H1 (cell line): ENCODE results near the gene BAD. TPM values are rescaled to one million over a fixed set of nuclear protein-coding genes. Genes with fewer than 3 reads are reported as not detected.

Source experiments
- CTCF ChIA-PET: fragments of 300-600 bp; sonication (Branson Sonifier 250); formaldehyde crosslinking; loops from one replicate; lab custom pipeline; 2021; ENCODE audit not compliant: partially characterized antibody; lab: Charles Lee
- POLR2A ChIA-PET: fragments of 300-600 bp; sonication (Branson Sonifier 250); formaldehyde crosslinking; loops from one replicate; lab custom pipeline; 2021; ENCODE audit warnings: inconsistent platforms; ENCODE audit not compliant: partially characterized antibody; lab: Charles Lee
- DNase-seq, 2 experiments: peaks; one replicate each; pipeline versions ENCODE4 v3.0.0 to v3.0.0-alpha.2; 2010 to 2022; ENCODE audit warnings: low spot score in 2 of 2, low read depth in 1 of 2, mixed read lengths in 1 of 2
- FAIRE-seq: peaks from 2 replicates; lab custom pipeline; 2011; peaks lifted over from hg19 to GRCh38; lab: Jason Lieb, UNC
- H2AFZ ChIP-seq: 2 replicates; pipeline ENCODE4 v1.8.1; 2012; ENCODE audit warnings: low read length, inconsistent platforms
- H2AK5ac ChIP-seq: 2 replicates; pipeline ENCODE4 v1.6.1; 2013; ENCODE audit warnings: low read depth, low read length
- H2BK120ac ChIP-seq: replicated peaks from 2 replicates; pipeline ENCODE3; 2013; ENCODE audit warnings: low read depth, low read length, inconsistent platforms
- H2BK12ac ChIP-seq: 2 replicates; pipeline ENCODE4 v1.6.1; 2013; ENCODE audit warnings: low read depth, low read length
- H2BK15ac ChIP-seq: 2 replicates; pipeline ENCODE4 v1.6.1; 2013; ENCODE audit warnings: low read length
- H2BK20ac ChIP-seq: 2 replicates; pipeline ENCODE4 v1.6.1; 2013; ENCODE audit warnings: low read length
- H2BK5ac ChIP-seq: 2 replicates; pipeline ENCODE4 v1.6.1; 2013; ENCODE audit warnings: low read depth, low read length
- H3K14ac ChIP-seq: 2 replicates; pipeline ENCODE4 v1.6.1; 2013; ENCODE audit warnings: inconsistent platforms; ENCODE audit not compliant: insufficient read length
- H3K18ac ChIP-seq: 2 replicates; pipeline ENCODE4 v1.6.1; 2013; ENCODE audit warnings: low read length; ENCODE audit errors: extremely low read depth
- H3K23ac ChIP-seq: 2 replicates; pipeline ENCODE4 v1.6.1; 2013; ENCODE audit warnings: inconsistent platforms; ENCODE audit not compliant: insufficient read length
- H3K23me2 ChIP-seq: 2 replicates; pipeline ENCODE4 v1.6.1; 2013; ENCODE audit warnings: low read depth, low read length
- H3K27ac ChIP-seq: 2 replicates; pipeline ENCODE4 v1.6.1; 2011; ENCODE audit warnings: low read depth, low read length, inconsistent platforms
- H3K27me3 ChIP-seq, 4 experiments: replicated peaks in 1 of 4; 1 replicate in 1 of 4; 2 replicates in 3 of 4; pipeline versions ENCODE4 v1.6.1 to v1.8.1; 2011 to 2013; ENCODE audit warnings: low read length in 3 of 4, mild to moderate bottlenecking in 3 of 4, inconsistent platforms in 2 of 4, mixed read lengths in 2 of 4, moderate library complexity in 1 of 4; ENCODE audit not compliant: control insufficient read depth in 3 of 4, insufficient read depth in 3 of 4; ENCODE audit errors: extremely low read depth in 1 of 4
- H3K36me3 ChIP-seq, 4 experiments: 2 replicates each; pipeline versions ENCODE4 v1.6.1 to v1.8.1; 2011 to 2013; ENCODE audit warnings: mild to moderate bottlenecking in 4 of 4, low read length in 3 of 4, moderate library complexity in 2 of 4, control low read depth in 1 of 4, inconsistent platforms in 1 of 4; ENCODE audit not compliant: insufficient read depth in 4 of 4, control insufficient read depth in 2 of 4
- H3K4ac ChIP-seq: replicated peaks from 2 replicates; pipeline ENCODE3; 2013; ENCODE audit warnings: low read length, low read depth, mixed read lengths, inconsistent platforms; ENCODE audit not compliant: insufficient read length
- H3K4me1 ChIP-seq, 4 experiments: replicated peaks in 1 of 4; 1 replicate in 1 of 4; 2 replicates in 3 of 4; pipeline versions ENCODE4 v1.6.1 to v1.8.1; 2011 to 2013; ENCODE audit warnings: low read length in 3 of 4, inconsistent platforms in 2 of 4, mixed read lengths in 1 of 4; ENCODE audit not compliant: insufficient read depth in 4 of 4, control insufficient read depth in 3 of 4
- H3K4me2 ChIP-seq, 2 experiments: 2 replicates each; pipeline versions ENCODE4 v1.6.1 to v1.8.1; 2011 to 2013; ENCODE audit warnings: low read depth in 2 of 2, low read length in 2 of 2, control low read depth in 1 of 2, inconsistent platforms in 1 of 2, mild to moderate bottlenecking in 1 of 2; ENCODE audit not compliant: insufficient read depth in 1 of 2
- H3K4me3 ChIP-seq, 4 experiments: fragments of 200-600, 300-600 bp in 1 of 4; sonication (generic), shearing (Covaris generic), sonication (Bioruptor Twin) in 1 of 4; 2 replicates each; pipeline versions ENCODE4 v1.5.1 to v1.8.1; 2011 to 2016; ENCODE audit warnings: low read length in 4 of 4, low read depth in 3 of 4, control low read depth in 2 of 4, inconsistent platforms in 2 of 4, mild to moderate bottlenecking in 2 of 4, mixed read lengths in 1 of 4, moderate library complexity in 1 of 4; ENCODE audit not compliant: insufficient read depth in 2 of 4; ENCODE audit errors: extremely low read depth in 1 of 4
- H3K56ac ChIP-seq: replicated peaks from 2 replicates; pipeline ENCODE3; 2013; ENCODE audit warnings: low read depth, mild to moderate bottlenecking, mixed read lengths, low read length, inconsistent platforms; ENCODE audit not compliant: insufficient read length
- H3K79me1 ChIP-seq: 2 replicates; pipeline ENCODE4 v1.6.1; 2013; ENCODE audit warnings: low read depth, low read length, control low read depth
- H3K79me2 ChIP-seq, 2 experiments: 2 replicates each; pipeline versions ENCODE4 v1.6.1 to v1.8.1; 2012 to 2013; ENCODE audit warnings: low read length in 2 of 2, mild to moderate bottlenecking in 2 of 2, inconsistent platforms in 1 of 2; ENCODE audit not compliant: insufficient read depth in 2 of 2, control insufficient read depth in 1 of 2
- H3K9ac ChIP-seq, 4 experiments: replicated peaks in 1 of 4; 1 replicate in 1 of 4; 2 replicates in 3 of 4; pipeline versions ENCODE4 v1.6.1 to v1.8.1; 2011 to 2013; ENCODE audit warnings: low read depth in 3 of 4, low read length in 3 of 4, control low read depth in 2 of 4, mild to moderate bottlenecking in 2 of 4, moderate library complexity in 2 of 4, inconsistent platforms in 1 of 4; ENCODE audit errors: extremely low read depth in 1 of 4
- H3K9me3 ChIP-seq, 2 experiments: 2 replicates each; pipeline versions ENCODE4 v1.6.1 to v1.8.1; 2012 to 2013; ENCODE audit warnings: mild to moderate bottlenecking in 2 of 2, moderate library complexity in 2 of 2, control low read depth in 1 of 2, inconsistent platforms in 1 of 2, low read depth in 1 of 2, low read length in 1 of 2, mixed read lengths in 1 of 2; ENCODE audit not compliant: insufficient read depth in 2 of 2
- H4K20me1 ChIP-seq, 2 experiments: replicated peaks in 1 of 2; 2 replicates each; pipeline versions ENCODE3 to v1.8.1; 2011 to 2013; ENCODE audit warnings: inconsistent platforms in 2 of 2, low read length in 2 of 2, mild to moderate bottlenecking in 1 of 2; ENCODE audit not compliant: insufficient read depth in 2 of 2, control insufficient read depth in 1 of 2
- H4K5ac ChIP-seq: 2 replicates; pipeline ENCODE4 v1.6.1; 2013; ENCODE audit warnings: low read length, low read depth, mixed read lengths, inconsistent platforms; ENCODE audit not compliant: insufficient read length
- H4K8ac ChIP-seq: 2 replicates; pipeline ENCODE4 v1.8.0; 2013; ENCODE audit warnings: mild to moderate bottlenecking, moderate library complexity, low read length, inconsistent platforms; ENCODE audit not compliant: insufficient read depth; ENCODE audit errors: extremely low read depth
- H4K91ac ChIP-seq: replicated peaks from 2 replicates; pipeline ENCODE3; 2013; ENCODE audit warnings: low read length, mixed read lengths, inconsistent platforms; ENCODE audit not compliant: insufficient read length
- BACH1 ChIP-seq: IDR thresholded peaks from 2 replicates; pipeline ENCODE4 v1.6.1; 2012; ENCODE audit warnings: low read length, improper control_type of control experiment
- POLR2A ChIP-seq, 2 experiments: IDR thresholded peaks; 1 replicate in 1 of 2; 2 replicates in 1 of 2; pipeline ENCODE4 v1.6.1; 2011; ENCODE audit warnings: low read depth in 2 of 2, low read length in 2 of 2, mild to moderate bottlenecking in 2 of 2; ENCODE audit errors: control extremely low read depth in 1 of 2
- POLR2AphosphoS5 ChIP-seq: IDR thresholded peaks from 2 replicates; pipeline ENCODE4 v1.6.1; 2011; ENCODE audit warnings: low read depth, low read length
- WGBS, 2 experiments: shearing (Covaris generic) in 1 of 2; methylation state at CpG; one replicate each; pipeline versions ENCODE4 v1.1.6 to v1.1.7; 2013 to 2015; ENCODE audit warnings: low lambda C conversion rate in 2 of 2, mixed read lengths in 2 of 2, inconsistent platforms in 1 of 2, low coverage in 1 of 2, missing lambda C conversion rate in 1 of 2; ENCODE audit not compliant: insufficient replicate concordance in 2 of 2, insufficient coverage in 1 of 2, insufficient read length in 1 of 2; ENCODE audit errors: extremely low coverage in 1 of 2, missing lambda C conversion rate in 1 of 2; 5-methylcytosine and 5-hydroxymethylcytosine counted together
- polyA plus RNA-seq, 7 experiments: library from polyadenylated mRNA; depleted of rRNA in 3 of 7; stranded (reverse) in 5 of 7; unstranded in 2 of 7; fragments of >200 nt in 5 of 7; fragments of 200-250 nt in 2 of 7; gene quantifications; 1 replicate in 5 of 7; 2 replicates in 1 of 7; 4 replicates in 1 of 7; pipeline versions ENCODE4 v1.2.1 to v1.2.3, GENCODE V29; 2011 to 2013; ENCODE audit warnings: missing spikeins in 2 of 7, mixed read lengths in 2 of 7
- total RNA-seq: library from RNA; stranded (reverse); fragmentation: NEBNext Ultra II Directional; extraction: Animal tissue kit (Norgen Biotek cat#: 25700); gene quantifications from 2 replicates; pipeline ENCODE4 v1.2.1, GENCODE V29; 2021

The BAD gene
- total and polyA plus RNA-seq, 2 of the 8 experiments (the other 6 are each of a cell fraction or from before 2014, with no cell fraction given) = 23.1 to 33.7 TPM

GRCh38 chr11:64243236-64243854, 41.1 kb downstream of the BAD start:
- no peak overlapping the region for H2BK12ac ChIP-seq
- no peak for DNase-seq
- H2BK20ac ChIP-seq = no peak overlapping the region
- no peaks in the 10 kb centered on the region for H3K9me3 ChIP-seq
- H3K4ac ChIP-seq = no peak overlapping the region
- no peak overlapping the region for H3K4me3 ChIP-seq
- no peak overlapping the region for H4K91ac ChIP-seq
- 87% methylated on average over 8 of the region's 8 CpGs; no CpG with 5 or more reads in 1 of the 2 experiments for WGBS, 2 experiments
- CTCF ChIA-PET = interaction anchor here (0.5 to 10.0 kb wide), 16 partner anchors 11 to 412 kb away, joined by 3 to 102 read pairs (median 4); partner anchors contain the start of genes CATSPERZ, ESRRA, FERMT3 and NUDT22
- H3K27me3 ChIP-seq = no peaks in the 10 kb centered on the region
- TF ChIP-seq POLR2AphosphoS5 = peak; percentile 76
- peak in 1 of 2 experiments; percentile 85; a peak in 1 of 3 replicates for TF ChIP-seq POLR2A (IDR thresholded peaks at IDR 0.05; ENCODE audit: control extremely low read depth in 1 of 2, low read depth in 2 of 2, low read length in 2 of 2)
- TF ChIP-seq BACH1 = no peak
- TF ChIP-seq, all 59 proteins: peak for 2
- H4K20me1 ChIP-seq = peaks cover 0 to 13% of the 10 kb centered on the region in 2 experiments
- H3K36me3 ChIP-seq = peaks cover 0 to 17% (median 4%) of the 10 kb centered on the region in 4 experiments; a peak in 4 of 8 replicates
- POLR2A ChIA-PET = interaction anchor here (0.6 to 13.1 kb wide), 20 partner anchors 8 to 326 kb away, joined by 3 to 352 read pairs (median 5); partner anchors contain the start of genes BAD, CCDC88B, DNAJC4 and FERMT3
- H3K4me2 ChIP-seq = no peak overlapping the region; a peak in 1 of 4 replicates
- H2BK15ac ChIP-seq = no peak overlapping the region
- FAIRE-seq = no peak
- H3K27ac ChIP-seq = no peak overlapping the region
- peaks cover 6% of the 10 kb centered on the region for H3K79me1 ChIP-seq
- no peak overlapping the region for H4K5ac ChIP-seq
- H3K23ac ChIP-seq = no peak overlapping the region
- no peak overlapping the region for H3K18ac ChIP-seq
- no peak overlapping the region for H4K8ac ChIP-seq
- H3K9ac ChIP-seq = no peak overlapping the region
- H3K23me2 ChIP-seq = peaks cover 20% of the 10 kb centered on the region
- H3K79me2 ChIP-seq = peaks cover 6 to 21% of the 10 kb centered on the region in 2 experiments; a peak in 3 of 4 replicates
- no peak overlapping the region for H3K56ac ChIP-seq
- H2AK5ac ChIP-seq = no peak overlapping the region
- H3K4me1 ChIP-seq = peaks cover 0 to 25% (median 18%) of the 10 kb centered on the region in 4 experiments; a peak in 6 of 7 replicates
- H2BK120ac ChIP-seq = no peak overlapping the region
- H2BK5ac ChIP-seq = no peak overlapping the region
- no peak overlapping the region for H3K14ac ChIP-seq
- no peak overlapping the region for H2AFZ ChIP-seq
